ENCODE measurements around the gene BHLHE41. TPM values are rescaled to one million over a fixed set of nuclear protein-coding genes. Genes with fewer than 3 reads are reported as not detected.

Gene BHLHE41
- polyA plus RNA-seq, 1 donor (not counting 4 experiments of a cell fraction or from before 2014, with no cell fraction given) = 1.4 TPM

- Histone ChIP-seq H3K4me1 (ENCODE audit: control insufficient read depth, extremely low read depth, insufficient read depth, low read length) (peaks cover 9% of the 10 kb centered on the region), H3K9me3 (ENCODE audit: control insufficient read depth, low read depth, low read length) (no peaks in the 10 kb centered on the region), H2AFZ (ENCODE audit: control insufficient read depth, low read length) (no peak overlapping the region), H3K4me2 (ENCODE audit: control insufficient read depth, extremely low read depth, insufficient read depth, low read depth, low read length) (no peak overlapping the region), H3K9ac (ENCODE audit: control insufficient read depth, extremely low read depth, insufficient read depth, low read length) (no peak overlapping the region), H3K36me3 (ENCODE audit: control insufficient read depth in 2 of 2, extremely low read depth in 1 of 2, insufficient read depth in 2 of 2, low read length in 2 of 2) (no peaks in the 10 kb centered on the region), H3K4me3 (ENCODE audit: control insufficient read depth in 2 of 3, extremely low read depth in 1 of 3, insufficient read depth in 2 of 3, low read depth in 1 of 3, low read length in 3 of 3) (no peak overlapping the region), H3K27me3 (ENCODE audit: control insufficient read depth, extremely low read depth, insufficient read depth, low read length) (no peaks in the 10 kb centered on the region), H3K79me2 (ENCODE audit: control insufficient read depth, insufficient read depth, low read length) (no peaks in the 10 kb centered on the region), H3K27ac (ENCODE audit: control insufficient read depth, insufficient read depth, low read length) (no peak overlapping the region), H4K20me1 (ENCODE audit: control insufficient read depth, extremely low read depth, insufficient read depth, low read length) (no peaks in the 10 kb centered on the region), H3K9me1 (ENCODE audit: control insufficient read depth, extremely low read depth, insufficient read depth, low read length) (no peaks in the 10 kb centered on the region)
- TF ChIP-seq EZH2 (IDR thresholded peaks at IDR 0.05; ENCODE audit: low read length) (no peak), CTCF (optimal IDR thresholded peaks at IDR 0.05 in 1 of 3, IDR thresholded peaks at IDR 0.05 in 1 of 3, conservative IDR thresholded peaks at IDR 0.05 in 1 of 3; ENCODE audit: extremely low read depth in 1 of 3, insufficient read depth in 2 of 3, low read length in 3 of 3) (no peak)
- dilution Hi-C loops (cut with MboI; ENCODE audit: extremely low pct_ligation_motif_present, low sequenced_read_pairs) = no loop called here
- DNase-seq (ENCODE audit: low read depth, low spot score) (no peak), FAIRE-seq (no peak)
Measured at GRCh38 chr12:26148291-26148690, 23.5 kb upstream of the BHLHE41 start.

GRCh38 chr12:26143291-26143690 is 18.5 kb upstream of the BHLHE41 start:
- Histone ChIP-seq H3K27ac (ENCODE audit: control insufficient read depth, insufficient read depth, low read length) (no peak overlapping the region), H4K20me1 (ENCODE audit: control insufficient read depth, extremely low read depth, insufficient read depth, low read length) (no peaks in the 10 kb centered on the region), H3K36me3 (ENCODE audit: control insufficient read depth in 2 of 2, extremely low read depth in 1 of 2, insufficient read depth in 2 of 2, low read length in 2 of 2) (no peaks in the 10 kb centered on the region), H3K9ac (ENCODE audit: control insufficient read depth, extremely low read depth, insufficient read depth, low read length) (no peak overlapping the region), H3K27me3 (ENCODE audit: control insufficient read depth, extremely low read depth, insufficient read depth, low read length) (no peaks in the 10 kb centered on the region), H2AFZ (ENCODE audit: control insufficient read depth, low read length) (no peak overlapping the region), H3K4me1 (ENCODE audit: control insufficient read depth, extremely low read depth, insufficient read depth, low read length) (no peaks in the 10 kb centered on the region), H3K4me3 (ENCODE audit: control insufficient read depth in 2 of 3, extremely low read depth in 1 of 3, insufficient read depth in 2 of 3, low read depth in 1 of 3, low read length in 3 of 3) (no peak overlapping the region), H3K9me3 (ENCODE audit: control insufficient read depth, low read depth, low read length) (no peaks in the 10 kb centered on the region), H3K79me2 (ENCODE audit: control insufficient read depth, insufficient read depth, low read length) (no peaks in the 10 kb centered on the region), H3K9me1 (ENCODE audit: control insufficient read depth, extremely low read depth, insufficient read depth, low read length) (no peaks in the 10 kb centered on the region), H3K4me2 (ENCODE audit: control insufficient read depth, extremely low read depth, insufficient read depth, low read depth, low read length) (no peak overlapping the region)
- TF ChIP-seq EZH2 (IDR thresholded peaks at IDR 0.05; ENCODE audit: low read length) (no peak), CTCF (optimal IDR thresholded peaks at IDR 0.05 in 1 of 3, IDR thresholded peaks at IDR 0.05 in 1 of 3, conservative IDR thresholded peaks at IDR 0.05 in 1 of 3; ENCODE audit: extremely low read depth in 1 of 3, insufficient read depth in 2 of 3, low read length in 3 of 3) (no peak)
- dilution Hi-C loops (cut with MboI; ENCODE audit: extremely low pct_ligation_motif_present, low sequenced_read_pairs) = no loop called here
- DNase-seq (ENCODE audit: low read depth, low spot score) = no peak
- no peak for FAIRE-seq
